Stimulated activated naive B cell treated with anti-CD40 and anti-IgM and Interleukin-4, amounts not matched to agents 10 μg/mL and 1 μg/mL and 100 μg/mL, for 72 hours (primary cell): ENCODE results near the gene ALCAM.
"Not testable (repeated sequence)": the region's sequence is repeated elsewhere in the genome, so short reads cannot be mapped to it uniquely, and the experiment has no call there.

Experiments used
- ATAC-seq, 2 donors: fragments of 150-1000 bp; cut with Tn5 transposase; replicated peaks; 2 replicates each; pipeline ENCODE4 v1.10.0; 2021; ENCODE audit warnings: moderate library complexity in 1 of 2
- DNase-seq: peaks from one replicate; pipeline ENCODE4 v3.0.0; 2021
- H3K27ac Mint-ChIP-seq: one replicate; pipeline ENCODE4 v1.8.0; 2022; ENCODE audit warnings: mild to moderate bottlenecking, mixed read lengths
- H3K27me3 Mint-ChIP-seq, 2 donors: one replicate each; pipeline ENCODE4 v1.8.0; 2022; ENCODE audit warnings: mixed read lengths in 2 of 2
- H3K36me3 Mint-ChIP-seq, 2 donors: one replicate each; pipeline ENCODE4 v1.8.0; 2022; ENCODE audit warnings: mixed read lengths in 2 of 2, mild to moderate bottlenecking in 1 of 2
- H3K4me1 Mint-ChIP-seq, 2 donors: one replicate each; pipeline ENCODE4 v1.8.0; 2022; ENCODE audit warnings: mixed read lengths in 2 of 2, mild to moderate bottlenecking in 1 of 2
- H3K4me3 Mint-ChIP-seq, 2 donors: one replicate each; pipeline ENCODE4 v1.8.0; 2022; ENCODE audit warnings: mild to moderate bottlenecking in 2 of 2, mixed read lengths in 2 of 2, moderate library complexity in 1 of 2
- H3K9me3 Mint-ChIP-seq, 2 donors: one replicate each; pipeline ENCODE4 v1.8.0; 2022; ENCODE audit warnings: mixed read lengths in 2 of 2, mild to moderate bottlenecking in 1 of 2

The ALCAM gene

DNA sequence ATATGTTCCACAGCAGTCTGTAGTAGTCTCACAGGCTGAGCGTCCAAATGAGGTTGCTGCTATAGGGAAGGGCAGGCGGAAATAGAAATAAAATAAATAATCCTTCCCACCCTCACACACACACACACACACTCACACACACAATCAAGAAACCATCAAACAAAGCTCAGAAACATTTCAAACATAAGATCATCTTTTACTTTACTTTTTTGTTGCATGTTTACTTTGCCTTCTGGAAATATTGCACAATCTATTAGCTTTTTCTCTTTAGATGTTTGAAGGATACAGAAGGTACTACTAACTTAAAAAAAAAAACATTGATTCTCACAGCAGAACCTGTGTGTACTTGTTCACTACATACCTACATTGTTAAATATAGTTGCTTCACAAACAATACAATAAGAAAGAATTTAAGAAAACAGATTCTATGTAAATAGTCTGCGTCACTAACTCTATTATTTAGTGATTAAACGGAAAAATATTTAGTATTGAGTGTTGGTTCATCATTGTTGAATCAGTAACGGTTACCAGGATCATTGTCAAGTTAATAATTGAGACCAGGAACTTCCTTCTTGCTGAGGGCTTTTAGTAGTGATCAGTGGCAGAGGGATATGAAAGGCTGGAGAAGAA is 20.5 kb downstream of the ALCAM start:
- Mint-ChIP-seq H3K27ac (no peak overlapping the region), H3K4me3 (no peak overlapping the region), H3K27me3 (no peaks in the 10 kb centered on the region), H3K36me3 (peaks cover 25 to 35% of the 10 kb centered on the region in 2 donors), H3K9me3 (peaks cover 2 to 12% of the 10 kb centered on the region in 2 donors), H3K4me1 (peaks cover 28 to 46% of the 10 kb centered on the region in 2 donors)
- no peak for ATAC-seq
- DNase-seq, result no peak

DNA sequence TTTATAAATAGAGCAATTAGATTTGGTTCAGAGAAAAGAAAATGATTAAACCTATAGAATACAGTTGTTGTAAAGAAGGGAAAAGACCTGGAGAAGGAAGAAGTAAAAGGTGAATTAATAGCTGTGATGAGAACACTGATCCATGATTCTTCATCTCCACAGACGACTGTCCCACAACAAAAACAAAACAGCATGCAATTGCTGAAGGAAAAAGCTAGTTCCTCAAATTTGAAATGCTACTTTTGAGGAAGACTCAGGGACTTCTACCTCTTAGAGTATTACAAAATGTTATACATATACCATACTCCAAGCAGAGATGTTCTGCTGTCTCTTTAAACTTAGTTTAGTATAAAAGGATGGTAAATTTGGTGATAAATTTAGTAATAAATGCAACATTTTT is 21.5 kb downstream of the ALCAM start:
- H3K27ac Mint-ChIP-seq, result no peak overlapping the region

GRCh38 chr3:105389759-105390158 is 23.1 kb downstream of the ALCAM start:
- Mint-ChIP-seq H3K4me1 (peaks cover 30 to 46% of the 10 kb centered on the region in 2 donors), H3K36me3 (peaks cover 26 to 33% of the 10 kb centered on the region in 2 donors), H3K9me3 (peaks cover 7 to 17% of the 10 kb centered on the region in 2 donors)
- not testable (repeated sequence) for H3K27me3 Mint-ChIP-seq, H3K27ac Mint-ChIP-seq, DNase-seq, ATAC-seq, H3K4me3 Mint-ChIP-seq

More for the DNA sequence above, 21.5 kb downstream of the ALCAM start:
- no peak for ATAC-seq
- H3K4me3 Mint-ChIP-seq, result no peak overlapping the region
- H3K4me1 Mint-ChIP-seq, result peaks cover 28 to 46% of the 10 kb centered on the region in 2 donors
- H3K9me3 Mint-ChIP-seq, result peaks cover 7 to 17% of the 10 kb centered on the region in 2 donors
- DNase-seq, result no peak
- H3K36me3 Mint-ChIP-seq, result peaks cover 27 to 34% of the 10 kb centered on the region in 2 donors
- H3K27me3 Mint-ChIP-seq, result no peaks in the 10 kb centered on the region

DNA sequence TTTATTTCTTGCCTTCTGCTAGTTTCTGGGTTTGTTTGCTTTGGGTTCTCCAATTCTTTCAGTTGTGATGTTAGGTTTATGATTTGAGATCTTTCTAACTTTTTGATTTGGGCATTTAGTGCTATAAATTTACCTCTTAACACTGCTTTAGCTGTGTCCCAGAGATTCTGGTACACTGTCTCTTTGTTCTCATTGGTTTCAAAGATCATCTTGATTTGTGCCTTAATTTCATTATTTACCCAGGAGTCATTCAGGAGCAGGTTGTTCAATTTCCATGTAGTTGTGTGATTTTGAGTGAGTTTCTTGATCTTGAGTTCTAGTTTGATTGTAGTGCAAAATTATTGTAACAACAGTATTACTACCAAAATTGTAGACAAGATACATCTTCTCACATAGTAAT is 25.9 kb downstream of the ALCAM start:
- Mint-ChIP-seq H3K9me3 (peaks cover 7 to 17% of the 10 kb centered on the region in 2 donors), H3K4me1 (peaks cover 19 to 21% of the 10 kb centered on the region in 2 donors), H3K36me3 (peaks cover 26 to 36% of the 10 kb centered on the region in 2 donors)
- ATAC-seq, H3K27me3 Mint-ChIP-seq, H3K4me3 Mint-ChIP-seq, H3K27ac Mint-ChIP-seq, DNase-seq: not testable (repeated sequence)

DNA sequence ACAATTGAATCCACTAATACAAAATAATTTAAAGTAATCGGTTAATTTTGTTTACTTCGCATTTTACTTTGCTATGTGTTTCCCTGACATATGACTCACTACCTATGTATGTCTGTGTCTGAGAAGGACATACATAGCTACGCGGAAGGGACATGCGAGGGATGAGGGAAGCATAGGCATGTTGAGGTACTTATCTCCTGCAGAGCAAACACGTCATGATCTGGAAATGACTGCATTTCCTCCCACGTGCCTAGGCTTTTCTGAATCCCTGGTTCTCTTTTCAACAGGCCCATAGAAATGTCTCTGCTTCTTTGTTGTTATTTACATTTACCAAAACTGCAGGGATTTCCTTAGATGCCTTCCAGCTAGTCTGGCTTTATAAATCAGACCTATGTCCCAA is 27.5 kb downstream of the ALCAM start:
- DNase-seq (no peak), ATAC-seq (no peak)
- Mint-ChIP-seq H3K36me3 (peaks cover 29 to 36% of the 10 kb centered on the region in 2 donors), H3K9me3 (peaks cover 7 to 17% of the 10 kb centered on the region in 2 donors), H3K27ac (no peak overlapping the region), H3K4me1 (peaks cover 15 to 16% of the 10 kb centered on the region in 2 donors), H3K27me3 (no peaks in the 10 kb centered on the region), H3K4me3 (no peak overlapping the region)

GRCh38 chr3:105397974-105398373 is 31.3 kb downstream of the ALCAM start:
- H3K4me1 Mint-ChIP-seq, result peaks cover 0 to 6% of the 10 kb centered on the region in 2 donors
- no peak for DNase-seq
- no peaks in the 10 kb centered on the region for H3K9me3 Mint-ChIP-seq
- H3K36me3 Mint-ChIP-seq, result peaks cover 10 to 27% of the 10 kb centered on the region in 2 donors
- ATAC-seq, result no peak
- no peak overlapping the region for H3K27ac Mint-ChIP-seq
- no peaks in the 10 kb centered on the region for H3K27me3 Mint-ChIP-seq
- H3K4me3 Mint-ChIP-seq, result no peak overlapping the region

- Mint-ChIP-seq H3K4me1 (peaks cover 0 to 6% of the 10 kb centered on the region in 2 donors), H3K4me3 (no peak overlapping the region), H3K27me3 (no peaks in the 10 kb centered on the region), H3K36me3 (peaks cover 15 to 32% of the 10 kb centered on the region in 2 donors), H3K27ac (no peak overlapping the region), H3K9me3 (peaks cover 3% of the 10 kb centered on the region in 2 donors)
- DNase-seq, result no peak
- no peak for ATAC-seq
Observed at GRCh38 chr3:105398437-105398836, 31.7 kb downstream of the ALCAM start.

GRCh38 chr3:105399062-105399461 is 32.4 kb downstream of the ALCAM start:
- H3K4me3 Mint-ChIP-seq, result no peak overlapping the region
- H3K27ac Mint-ChIP-seq, result no peak overlapping the region
- H3K36me3 Mint-ChIP-seq, result peaks cover 21 to 37% of the 10 kb centered on the region in 2 donors
- H3K4me1 Mint-ChIP-seq, result peaks cover 0 to 6% of the 10 kb centered on the region in 2 donors
- no peak for ATAC-seq
- peaks cover 5 to 9% of the 10 kb centered on the region in 2 donors for H3K9me3 Mint-ChIP-seq
- DNase-seq, result no peak
- no peaks in the 10 kb centered on the region for H3K27me3 Mint-ChIP-seq

- no peak for ATAC-seq
- H3K27me3 Mint-ChIP-seq, result no peaks in the 10 kb centered on the region
- no peak overlapping the region for H3K4me3 Mint-ChIP-seq
- no peak for DNase-seq
- H3K36me3 Mint-ChIP-seq, result peaks cover 23 to 40% of the 10 kb centered on the region in 2 donors
- H3K27ac Mint-ChIP-seq, result no peak overlapping the region
- peaks cover 5 to 9% of the 10 kb centered on the region in 2 donors for H3K9me3 Mint-ChIP-seq
- peaks cover 0 to 4% of the 10 kb centered on the region in 2 donors for H3K4me1 Mint-ChIP-seq
Observed at GRCh38 chr3:105399611-105400010, 32.9 kb downstream of the ALCAM start.

DNA sequence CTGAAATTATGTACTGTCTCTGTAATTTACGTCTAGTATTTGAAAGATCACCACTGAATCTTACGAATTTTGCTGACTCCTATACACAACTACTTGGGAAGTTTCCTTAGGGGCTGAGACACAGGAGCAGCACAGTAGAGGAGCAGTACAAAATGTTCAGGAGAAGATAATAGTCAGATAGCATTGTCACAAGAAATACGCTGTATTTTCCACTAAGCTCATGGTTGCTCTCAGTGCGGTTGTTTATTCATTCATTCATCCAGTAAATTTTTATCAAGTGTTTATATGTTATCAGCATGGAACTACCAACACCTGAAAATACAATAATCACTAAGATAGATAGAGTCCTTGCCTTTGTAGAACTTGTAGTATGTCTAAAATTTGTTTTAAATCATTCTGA is 34.5 kb downstream of the ALCAM start:
- no peak for DNase-seq
- Mint-ChIP-seq H3K36me3 (peaks cover 25 to 42% of the 10 kb centered on the region in 2 donors), H3K9me3 (peaks cover 5 to 9% of the 10 kb centered on the region in 2 donors), H3K4me3 (no peak overlapping the region), H3K27ac (no peak overlapping the region), H3K4me1 (peaks cover 0 to 2% of the 10 kb centered on the region in 2 donors), H3K27me3 (no peaks in the 10 kb centered on the region)
- no peak for ATAC-seq

DNA sequence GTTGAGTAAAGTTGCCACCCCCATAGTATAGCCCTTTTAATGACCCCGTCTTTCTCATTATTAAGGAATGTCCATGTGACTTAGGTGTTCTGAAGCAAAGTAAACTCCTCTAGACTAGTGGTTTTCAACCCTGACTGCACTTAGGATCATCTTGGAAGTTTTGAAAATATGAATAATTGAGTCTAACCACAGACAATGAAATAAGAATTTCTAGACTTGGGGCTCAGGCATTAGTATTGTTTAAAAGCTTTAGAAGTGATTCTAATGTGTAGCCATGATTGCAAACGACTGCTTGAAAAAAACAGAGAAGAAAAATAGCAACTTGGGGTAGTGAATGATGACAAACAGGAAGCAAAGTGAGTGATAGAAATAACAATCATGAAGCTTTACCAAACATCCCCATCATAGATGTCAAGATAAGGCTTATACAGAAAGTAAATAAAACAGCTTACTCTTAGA is 35.0 kb downstream of the ALCAM start:
- Mint-ChIP-seq H3K4me3 (no peak overlapping the region), H3K36me3 (peaks cover 29 to 46% of the 10 kb centered on the region in 2 donors), H3K27ac (no peak overlapping the region), H3K27me3 (no peaks in the 10 kb centered on the region), H3K9me3 (peaks cover 5 to 11% of the 10 kb centered on the region in 2 donors), H3K4me1 (peaks cover 0 to 2% of the 10 kb centered on the region in 2 donors)
- ATAC-seq, result no peak
- no peak for DNase-seq

GRCh38 chr3:105402287-105402801 is 35.6 kb downstream of the ALCAM start:
- Mint-ChIP-seq H3K4me3 (no peak overlapping the region), H3K36me3 (peaks cover 31 to 51% of the 10 kb centered on the region in 2 donors), H3K4me1 (peaks cover 0 to 4% of the 10 kb centered on the region in 2 donors), H3K27me3 (no peaks in the 10 kb centered on the region), H3K27ac (no peak overlapping the region), H3K9me3 (peaks cover 5 to 11% of the 10 kb centered on the region in 2 donors)
- no peak for ATAC-seq
- DNase-seq, result no peak

DNA sequence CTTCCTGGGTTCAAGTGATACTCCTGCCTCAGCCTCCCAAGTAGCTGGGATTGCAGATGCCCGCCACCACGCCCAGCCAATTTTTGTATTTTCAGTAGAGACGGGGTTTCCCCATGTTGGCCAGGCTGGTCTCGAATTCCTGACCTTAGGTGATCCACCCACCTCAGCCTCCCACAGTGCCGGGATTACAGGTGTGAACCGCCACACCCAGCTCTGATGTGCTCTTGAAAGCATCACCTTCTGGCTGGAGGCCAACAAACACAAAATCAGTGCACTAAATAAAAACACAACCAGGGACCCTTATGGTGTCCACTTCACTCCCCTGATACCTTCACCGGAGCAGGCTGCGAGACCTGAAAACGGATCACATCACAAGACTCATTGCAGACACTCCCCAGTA is 36.3 kb downstream of the ALCAM start:
- H3K4me3 Mint-ChIP-seq, ATAC-seq, H3K4me1 Mint-ChIP-seq, DNase-seq, H3K27ac Mint-ChIP-seq, H3K27me3 Mint-ChIP-seq: not testable (repeated sequence)
- Mint-ChIP-seq H3K9me3 (peaks cover 5 to 11% of the 10 kb centered on the region in 2 donors), H3K36me3 (peaks cover 32 to 51% of the 10 kb centered on the region in 2 donors)

- peaks cover 3 to 7% of the 10 kb centered on the region in 2 donors for H3K4me1 Mint-ChIP-seq
- no peak for ATAC-seq
- H3K36me3 Mint-ChIP-seq, result peaks cover 31 to 42% of the 10 kb centered on the region in 2 donors
- no peaks in the 10 kb centered on the region for H3K27me3 Mint-ChIP-seq
- H3K4me3 Mint-ChIP-seq, result no peak overlapping the region
- no peak for DNase-seq
- no peak overlapping the region for H3K27ac Mint-ChIP-seq
- H3K9me3 Mint-ChIP-seq, result peaks cover 5 to 11% of the 10 kb centered on the region in 2 donors
Observed at GRCh38 chr3:105406268-105406667, 39.6 kb downstream of the ALCAM start.

DNA sequence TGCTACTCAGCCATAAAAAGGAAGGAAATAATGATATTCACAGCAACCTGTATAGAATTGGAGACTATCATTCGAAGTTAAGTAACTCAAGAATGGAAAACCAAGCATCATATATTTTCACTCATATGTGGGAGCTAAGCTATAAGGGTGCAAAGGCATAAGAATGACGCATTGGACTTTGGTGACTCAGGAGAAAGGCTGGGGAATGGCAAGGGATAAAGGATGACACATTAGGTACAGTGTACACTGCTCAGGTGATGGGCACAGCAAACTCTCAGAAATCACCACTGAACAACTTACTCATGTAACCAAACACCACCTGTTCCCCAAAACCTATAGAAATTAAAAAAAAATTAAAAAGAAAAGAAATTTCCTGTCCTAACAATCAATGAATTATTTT is 42.7 kb downstream of the ALCAM start:
- H3K4me3 Mint-ChIP-seq, result no peak overlapping the region
- ATAC-seq (no peak), DNase-seq (no peak)
- no peak overlapping the region for H3K27ac Mint-ChIP-seq
- H3K9me3 Mint-ChIP-seq, result peaks cover 0 to 2% of the 10 kb centered on the region in 2 donors
- peaks cover 12 to 17% of the 10 kb centered on the region in 2 donors for H3K36me3 Mint-ChIP-seq
- peaks cover 8 to 13% of the 10 kb centered on the region in 2 donors for H3K4me1 Mint-ChIP-seq
- no peaks in the 10 kb centered on the region for H3K27me3 Mint-ChIP-seq
